ENCODE results near the gene RDH5.

GRCh38 chr12:55771736-55772135 is 51.5 kb downstream of the RDH5 start:
- no peak for TF ChIP-seq CTCF (IDR thresholded peaks at IDR 0.05)
- TF ChIP-seq EP300 (IDR thresholded peaks at IDR 0.05): no peak
